T-helper 2 cell treated with Interferon-gamma antibody and Interleukin-4, amounts not matched to agents 5 μg/mL and 100 μg/mL, for 36 hours (primary cell): Measurements from ENCODE around the gene LMO7.
"Not testable (repeated sequence)": the region's sequence is repeated elsewhere in the genome, so short reads cannot be mapped to it uniquely, and the experiment has no call there.

Source experiments
- DNase-seq: peaks from one replicate; pipeline ENCODE4 v3.0.0; 2021; ENCODE audit warnings: low spot score
- H3K27ac Mint-ChIP-seq: one replicate; pipeline ENCODE4 v1.8.0; 2021; ENCODE audit warnings: mild to moderate bottlenecking, mixed read lengths
- H3K27me3 Mint-ChIP-seq: one replicate; pipeline ENCODE4 v1.8.0; 2021; ENCODE audit warnings: low read depth, mixed read lengths
- H3K36me3 Mint-ChIP-seq: one replicate; pipeline ENCODE4 v1.8.0; 2021; ENCODE audit warnings: low read depth, mixed read lengths
- H3K4me1 Mint-ChIP-seq: one replicate; pipeline ENCODE4 v1.8.0; 2021; ENCODE audit warnings: low read depth, mixed read lengths
- H3K4me3 Mint-ChIP-seq: one replicate; pipeline ENCODE4 v1.8.0; 2022; ENCODE audit warnings: mild to moderate bottlenecking, moderate library complexity, mixed read lengths
- H3K9me3 Mint-ChIP-seq: one replicate; pipeline ENCODE4 v1.8.0; 2021; ENCODE audit warnings: mixed read lengths

LMO7 gene

GRCh38 chr13:75660694-75661093, 24.6 kb downstream of the LMO7 start:
- DNase-seq = no peak
- no peaks in the 10 kb centered on the region for H3K36me3 Mint-ChIP-seq
- H3K4me3 Mint-ChIP-seq = no peak overlapping the region
- no peak overlapping the region for H3K27ac Mint-ChIP-seq
- H3K4me1 Mint-ChIP-seq = no peaks in the 10 kb centered on the region
- no peaks in the 10 kb centered on the region for H3K9me3 Mint-ChIP-seq
- no peaks in the 10 kb centered on the region for H3K27me3 Mint-ChIP-seq

GRCh38 chr13:75661443-75661842, 25.3 kb downstream of the LMO7 start:
- H3K27me3 Mint-ChIP-seq = no peaks in the 10 kb centered on the region
- H3K4me3 Mint-ChIP-seq = no peak overlapping the region
- H3K27ac Mint-ChIP-seq = no peak overlapping the region

GRCh38 chr13:75666646-75667351, 30.7 kb downstream of the LMO7 start:
- no peaks in the 10 kb centered on the region for H3K27me3 Mint-ChIP-seq
- H3K36me3 Mint-ChIP-seq = no peaks in the 10 kb centered on the region
- H3K27ac Mint-ChIP-seq = no peak overlapping the region
- no peak overlapping the region for H3K4me3 Mint-ChIP-seq
- no peak for DNase-seq
- no peaks in the 10 kb centered on the region for H3K4me1 Mint-ChIP-seq
- H3K9me3 Mint-ChIP-seq = no peaks in the 10 kb centered on the region

More at GRCh38 chr13:75661443-75661842, 25.3 kb downstream of the LMO7 start:
- Mint-ChIP-seq H3K9me3 (no peaks in the 10 kb centered on the region), H3K4me1 (no peaks in the 10 kb centered on the region), H3K36me3 (no peaks in the 10 kb centered on the region)
- no peak for DNase-seq

- no peak overlapping the region for H3K27ac Mint-ChIP-seq
- no peak overlapping the region for H3K4me3 Mint-ChIP-seq
- no peaks in the 10 kb centered on the region for H3K9me3 Mint-ChIP-seq
- no peaks in the 10 kb centered on the region for H3K27me3 Mint-ChIP-seq
- H3K36me3 Mint-ChIP-seq = no peaks in the 10 kb centered on the region
- no peak for DNase-seq
- no peaks in the 10 kb centered on the region for H3K4me1 Mint-ChIP-seq
Measured at GRCh38 chr13:75669706-75670105, 33.6 kb downstream of the LMO7 start.

GRCh38 chr13:75670496-75670895, 34.4 kb downstream of the LMO7 start:
- Mint-ChIP-seq H3K27me3 (no peaks in the 10 kb centered on the region), H3K4me3 (no peak overlapping the region), H3K27ac (no peak overlapping the region), H3K36me3 (no peaks in the 10 kb centered on the region), H3K9me3 (no peaks in the 10 kb centered on the region), H3K4me1 (no peaks in the 10 kb centered on the region)
- no peak for DNase-seq

GRCh38 chr13:75675421-75675820, 39.3 kb downstream of the LMO7 start:
- Mint-ChIP-seq H3K9me3 (no peaks in the 10 kb centered on the region), H3K27me3 (no peaks in the 10 kb centered on the region), H3K36me3 (no peaks in the 10 kb centered on the region), H3K4me3 (no peak overlapping the region), H3K27ac (no peak overlapping the region), H3K4me1 (no peaks in the 10 kb centered on the region)
- DNase-seq = no peak

- no peaks in the 10 kb centered on the region for H3K36me3 Mint-ChIP-seq
- H3K4me1 Mint-ChIP-seq = no peaks in the 10 kb centered on the region
- H3K27me3 Mint-ChIP-seq = no peaks in the 10 kb centered on the region
- no peak overlapping the region for H3K27ac Mint-ChIP-seq
- DNase-seq = no peak
- H3K9me3 Mint-ChIP-seq = no peaks in the 10 kb centered on the region
- no peak overlapping the region for H3K4me3 Mint-ChIP-seq
Measured at GRCh38 chr13:75679459-75679858, 43.3 kb downstream of the LMO7 start.

- H3K27ac Mint-ChIP-seq, DNase-seq, H3K36me3 Mint-ChIP-seq, H3K4me1 Mint-ChIP-seq, H3K9me3 Mint-ChIP-seq, H3K27me3 Mint-ChIP-seq, H3K4me3 Mint-ChIP-seq: not testable (repeated sequence)
Measured at GRCh38 chr13:75680251-75680650, 44.1 kb downstream of the LMO7 start.

- Mint-ChIP-seq H3K27me3 (no peaks in the 10 kb centered on the region), H3K4me1 (peaks cover 3% of the 10 kb centered on the region), H3K4me3 (no peak overlapping the region), H3K36me3 (no peaks in the 10 kb centered on the region), H3K9me3 (no peaks in the 10 kb centered on the region), H3K27ac (no peak overlapping the region)
- no peak for DNase-seq
Measured at GRCh38 chr13:75682326-75682725, 46.2 kb downstream of the LMO7 start.

- DNase-seq = no peak
- no peaks in the 10 kb centered on the region for H3K36me3 Mint-ChIP-seq
- H3K4me3 Mint-ChIP-seq = no peak overlapping the region
- H3K9me3 Mint-ChIP-seq = no peaks in the 10 kb centered on the region
- peaks cover 4% of the 10 kb centered on the region for H3K4me1 Mint-ChIP-seq
- no peaks in the 10 kb centered on the region for H3K27me3 Mint-ChIP-seq
- H3K27ac Mint-ChIP-seq = no peak overlapping the region
Measured at GRCh38 chr13:75685239-75685697, 49.1 kb downstream of the LMO7 start.

- Mint-ChIP-seq H3K27ac (no peak overlapping the region), H3K4me1 (peaks cover 4% of the 10 kb centered on the region), H3K27me3 (no peaks in the 10 kb centered on the region), H3K9me3 (no peaks in the 10 kb centered on the region), H3K36me3 (no peaks in the 10 kb centered on the region), H3K4me3 (no peak overlapping the region)
- DNase-seq = no peak
Measured at GRCh38 chr13:75687150-75687763, 51.1 kb downstream of the LMO7 start.

GRCh38 chr13:75689686-75690085, 53.6 kb downstream of the LMO7 start:
- no peak for DNase-seq
- no peaks in the 10 kb centered on the region for H3K36me3 Mint-ChIP-seq
- H3K4me1 Mint-ChIP-seq = peaks cover 4% of the 10 kb centered on the region
- no peak overlapping the region for H3K27ac Mint-ChIP-seq
- H3K4me3 Mint-ChIP-seq = no peak overlapping the region
- H3K9me3 Mint-ChIP-seq = no peaks in the 10 kb centered on the region
- no peaks in the 10 kb centered on the region for H3K27me3 Mint-ChIP-seq

GRCh38 chr13:75690607-75691006, 54.5 kb downstream of the LMO7 start:
- Mint-ChIP-seq H3K4me3 (no peak overlapping the region), H3K36me3 (no peaks in the 10 kb centered on the region), H3K4me1 (peaks cover 2% of the 10 kb centered on the region), H3K27me3 (no peaks in the 10 kb centered on the region), H3K9me3 (no peaks in the 10 kb centered on the region), H3K27ac (no peak overlapping the region)
- no peak for DNase-seq

- H3K4me3 Mint-ChIP-seq = no peak overlapping the region
- H3K27me3 Mint-ChIP-seq = no peaks in the 10 kb centered on the region
- H3K27ac Mint-ChIP-seq = no peak overlapping the region
- no peak for DNase-seq
- H3K4me1 Mint-ChIP-seq = peaks cover 2% of the 10 kb centered on the region
- no peaks in the 10 kb centered on the region for H3K36me3 Mint-ChIP-seq
- no peaks in the 10 kb centered on the region for H3K9me3 Mint-ChIP-seq
Measured at GRCh38 chr13:75691183-75691582, 55.1 kb downstream of the LMO7 start.

- Mint-ChIP-seq H3K4me1 (peaks cover 2% of the 10 kb centered on the region), H3K36me3 (no peaks in the 10 kb centered on the region), H3K27ac (no peak overlapping the region), H3K4me3 (no peak overlapping the region), H3K9me3 (no peaks in the 10 kb centered on the region), H3K27me3 (no peaks in the 10 kb centered on the region)
- DNase-seq = no peak
Measured at GRCh38 chr13:75693227-75693626, 57.1 kb downstream of the LMO7 start.
